ENCODE data around the gene TMEM237.

GRCh38 chr2:201579536-201579935, 63.8 kb downstream of the TMEM237 start:
- TF ChIP-seq CTCF (IDR thresholded peaks at IDR 0.05; ENCODE audit: low read depth, low read length, missing input control) (no peak), YY1 (IDR thresholded peaks at IDR 0.05) (no peak), ZBTB33 (IDR thresholded peaks at IDR 0.05) (no peak)

All from liver (tissue), 2 donors.